GM20431 (cell line): Measurements from ENCODE around the gene CIT.
"Not testable (repeated sequence)": the region's sequence is repeated elsewhere in the genome, so short reads cannot be mapped to it uniquely, and the experiment has no call there.

Source experiments
- in situ Hi-C: fragments of 300-500 bp; cut with MseI, MboI; formaldehyde crosslinking; loops from one replicate; pipeline ENCODE4 v1.15.0; 2020; ENCODE audit warnings: low sequenced_read_pairs; ENCODE audit not compliant: unreplicated experiment

The CIT gene

GRCh38 chr12:119876761-119877638 is at the start of gene CIT:
TSS of gene CIT (minus strand) at chr12:119877320. CDS start at chr12:119876168, 1,152 bp downstream.
- in situ Hi-C loops = no loop called here

- in situ Hi-C loops = no loop called here
Measured at GRCh38 chr12:119925269-119925668, 48.1 kb upstream of the CIT start.

- in situ Hi-C loops = no loop called here
Measured at GRCh38 chr12:119920064-119920463, 42.9 kb upstream of the CIT start.

- in situ Hi-C loops = no loop called here
Measured at GRCh38 chr12:119915894-119916510, 38.9 kb upstream of the CIT start.

GRCh38 chr12:119914666-119915065 is 37.5 kb upstream of the CIT start:
- in situ Hi-C loops = no loop called here

GRCh38 chr12:119913536-119914330 is 36.6 kb upstream of the CIT start:
- in situ Hi-C loops = no loop called here

DNA sequence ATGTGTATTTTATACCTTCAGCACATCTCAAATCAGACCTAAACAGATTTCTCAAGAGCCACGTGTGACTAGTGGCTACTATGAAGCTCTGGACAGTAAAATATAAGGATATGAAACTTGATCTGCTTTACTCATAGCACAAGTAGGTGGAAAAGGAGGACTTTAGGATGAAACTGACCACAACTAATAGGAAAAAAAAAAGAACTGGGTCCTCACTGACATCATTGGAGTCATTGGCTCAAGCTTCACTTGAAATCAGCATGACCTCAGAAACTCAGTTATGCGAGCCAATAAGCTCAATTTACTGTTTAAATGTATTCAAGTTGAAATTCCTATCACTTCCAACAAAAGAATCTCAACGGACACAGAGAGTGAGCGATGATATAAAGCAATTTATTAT is 34.1 kb upstream of the CIT start:
- in situ Hi-C loops = no loop called here

GRCh38 chr12:119910586-119910985 is 33.5 kb upstream of the CIT start:
- in situ Hi-C loops = no loop called here

GRCh38 chr12:119902084-119902509 is 25.0 kb upstream of the CIT start:
- in situ Hi-C loops = no loop called here

DNA sequence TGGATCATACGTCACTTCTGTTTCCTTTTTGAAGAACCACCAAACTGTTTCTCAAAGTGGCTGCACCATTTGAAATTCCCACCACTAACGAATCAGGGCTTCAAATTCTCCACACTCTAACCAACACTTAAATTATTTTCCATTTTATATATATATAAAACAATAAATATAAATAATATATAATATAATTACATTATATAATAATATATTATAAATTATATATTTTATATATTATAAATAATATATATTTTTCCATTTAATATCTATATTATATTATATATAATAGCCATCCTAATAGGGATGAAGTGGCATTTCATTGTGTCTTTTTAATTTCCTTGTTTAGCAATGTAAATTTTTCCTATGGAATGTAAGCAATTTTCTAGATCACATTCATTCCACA is 24.6 kb upstream of the CIT start:
- in situ Hi-C loops = no loop called here

- in situ Hi-C loops = no loop called here
Measured at GRCh38 chr12:119894916-119895315, 17.8 kb upstream of the CIT start.

DNA sequence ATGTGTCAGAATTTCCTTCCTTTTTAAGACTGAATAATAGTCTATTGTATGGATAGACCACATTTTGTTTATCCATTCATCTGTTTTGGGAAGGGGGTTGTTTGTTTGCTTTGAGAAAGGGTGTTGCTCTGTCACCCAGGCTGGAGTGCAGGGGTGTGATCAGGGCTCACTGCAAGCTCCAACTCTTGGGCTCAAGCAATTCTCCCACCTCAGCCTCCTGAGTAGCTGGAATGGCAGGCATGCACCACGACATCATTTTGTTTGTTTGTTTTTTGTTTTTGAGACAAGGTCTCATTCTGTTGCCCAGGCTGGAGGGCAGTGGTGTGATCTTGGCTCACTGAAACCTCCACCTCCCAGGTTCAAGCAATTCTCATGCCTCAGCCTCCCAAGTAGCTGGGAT is 15.5 kb upstream of the CIT start:
- in situ Hi-C loops = not testable (repeated sequence)

DNA sequence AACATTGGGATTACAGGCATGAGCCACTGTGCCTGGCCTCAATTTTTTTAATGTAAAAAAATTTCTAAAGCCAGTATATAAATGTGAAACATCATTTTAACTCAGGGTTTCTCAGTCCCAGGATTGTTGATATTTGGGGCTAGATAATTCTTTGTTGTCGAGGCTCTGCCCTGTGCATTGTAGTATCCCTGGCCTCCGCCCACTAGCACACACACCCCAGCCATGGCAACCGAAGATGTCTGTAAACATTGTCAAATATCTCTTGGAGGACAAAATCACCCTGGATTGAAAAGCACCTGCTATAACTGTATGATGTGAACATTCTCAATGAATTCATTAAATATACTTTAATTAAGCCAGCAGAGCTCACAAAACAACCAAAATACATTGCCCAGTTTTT is 8.4 kb upstream of the CIT start:
- in situ Hi-C loops = no loop called here

DNA sequence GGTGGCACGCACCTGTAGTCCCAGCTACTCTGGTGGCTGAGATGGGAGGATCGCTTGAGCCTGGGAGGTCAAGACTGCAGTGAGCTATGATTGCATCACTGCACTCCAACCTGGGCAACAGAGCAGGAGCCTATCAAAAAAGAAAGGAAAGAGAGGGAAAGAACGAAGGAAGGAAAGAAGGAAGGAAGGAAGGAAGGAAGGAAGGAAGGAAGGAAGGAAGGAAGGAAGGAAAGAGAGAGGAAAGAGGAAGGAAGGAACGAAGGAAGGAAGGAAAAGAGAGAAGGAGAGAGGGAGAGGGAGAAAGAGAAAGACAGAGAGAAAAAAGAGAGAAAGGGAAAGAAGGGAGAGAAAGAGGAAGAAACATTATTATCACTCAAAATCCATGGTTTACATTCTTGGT is 6.7 kb upstream of the CIT start:
- in situ Hi-C loops = not testable (repeated sequence)

DNA sequence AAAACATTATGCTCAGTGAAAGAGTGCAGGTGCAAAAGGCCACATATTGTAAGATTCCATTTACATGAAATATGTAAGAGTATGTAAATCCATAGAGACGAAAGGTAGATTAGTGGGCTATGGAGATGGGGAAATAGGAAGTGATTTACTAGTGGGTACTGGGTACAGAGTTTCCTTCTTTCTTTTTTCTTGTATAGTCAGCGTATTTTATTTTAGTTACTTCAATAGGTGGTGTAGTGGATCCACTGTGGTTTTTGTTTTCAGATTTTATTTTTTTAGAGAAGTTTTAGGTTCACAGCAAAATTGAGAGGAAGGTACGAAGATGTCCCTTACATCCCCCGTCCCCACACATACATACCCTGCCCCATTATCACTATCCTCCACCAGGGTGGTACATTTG is 6.1 kb upstream of the CIT start:
- in situ Hi-C loops = no loop called here

DNA sequence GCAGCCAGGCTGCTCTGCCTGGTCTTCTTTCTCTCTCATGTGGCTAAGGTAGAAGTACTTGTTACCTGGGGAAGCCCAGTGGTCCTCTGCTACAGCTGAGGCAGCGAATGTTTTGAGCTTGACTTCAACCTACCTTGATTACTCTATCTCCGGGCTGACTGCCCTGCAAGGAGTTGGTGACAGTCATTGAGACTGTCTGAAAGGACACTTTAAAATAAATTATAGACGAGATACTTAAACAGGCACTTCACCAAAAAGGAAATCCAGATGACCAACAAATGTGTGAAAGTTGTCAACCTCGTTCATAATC is 474 bp upstream of the CIT start:
- in situ Hi-C loops = no loop called here

DNA sequence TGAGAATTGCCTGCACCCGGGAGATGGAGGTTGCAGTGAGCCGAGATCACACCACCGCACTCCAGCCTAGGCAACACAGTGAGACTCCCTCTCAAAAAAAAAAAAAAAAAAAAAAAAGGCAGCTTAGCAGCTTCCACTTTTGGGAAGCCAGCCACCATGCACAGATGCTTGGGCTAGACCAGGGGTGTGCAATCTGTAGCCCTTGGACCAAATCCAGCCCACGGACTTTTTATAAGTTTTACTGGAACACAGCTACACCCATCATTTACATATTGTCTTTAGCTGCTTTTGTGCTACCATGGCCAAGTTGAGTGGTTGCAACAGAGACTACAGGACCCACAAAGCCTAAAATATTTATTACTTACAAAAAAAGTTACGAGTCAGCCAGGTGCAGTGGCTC is 6.7 kb downstream of the CIT start:
- in situ Hi-C loops = no loop called here

GRCh38 chr12:119869720-119870119 is 7.4 kb downstream of the CIT start:
- in situ Hi-C loops = no loop called here

DNA sequence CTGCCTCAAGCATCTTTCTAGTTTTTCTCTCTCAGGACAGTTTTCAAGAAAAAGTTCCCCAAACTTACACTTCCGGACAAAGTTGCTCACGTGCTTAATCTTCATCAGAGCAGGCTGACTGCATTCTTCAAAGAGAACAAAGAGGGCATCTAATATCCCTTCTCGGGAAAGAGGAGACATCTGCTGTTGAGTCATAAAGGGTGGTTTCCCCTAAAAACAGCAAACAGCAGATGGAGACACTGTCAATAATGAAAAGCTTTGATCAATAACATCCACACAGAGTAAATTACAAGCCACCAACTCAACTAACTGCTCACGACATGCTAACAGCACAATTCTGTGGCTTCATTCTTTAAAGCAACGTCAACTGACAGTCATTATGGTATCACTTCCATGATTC is 8.1 kb downstream of the CIT start:
- in situ Hi-C loops = no loop called here

- in situ Hi-C loops = no loop called here
Measured at GRCh38 chr12:119864591-119864990, 12.5 kb downstream of the CIT start.

DNA sequence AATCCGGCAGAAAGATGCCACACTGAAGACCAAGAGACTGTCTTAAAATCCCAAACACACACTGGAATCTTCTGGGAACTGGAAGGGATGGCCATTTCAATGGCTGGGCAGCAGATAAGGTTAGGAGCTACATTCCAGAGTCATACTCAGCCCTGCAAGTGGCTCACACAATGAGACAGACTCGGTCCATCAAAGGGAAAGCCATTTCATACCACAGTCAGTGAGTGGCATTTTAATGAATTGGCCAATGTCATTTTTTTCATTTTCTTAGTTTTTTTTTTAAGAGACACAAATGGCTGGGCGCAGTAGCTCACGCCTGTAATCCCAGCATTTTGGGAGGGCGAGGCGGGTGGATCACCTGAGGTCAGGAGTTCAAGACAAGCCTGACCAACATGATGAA is 17.9 kb downstream of the CIT start:
- in situ Hi-C loops = no loop called here
